HG03103 (cell line): ENCODE data around the gene GLYR1.

Experiments used
- ATAC-seq: cut with Tn5 transposase; IDR thresholded peaks from one replicate; pipeline ENCODE4 v1.9.1; 2021; ENCODE audit warnings: low read depth; ENCODE audit not compliant: unreplicated experiment

Gene GLYR1

DNA sequence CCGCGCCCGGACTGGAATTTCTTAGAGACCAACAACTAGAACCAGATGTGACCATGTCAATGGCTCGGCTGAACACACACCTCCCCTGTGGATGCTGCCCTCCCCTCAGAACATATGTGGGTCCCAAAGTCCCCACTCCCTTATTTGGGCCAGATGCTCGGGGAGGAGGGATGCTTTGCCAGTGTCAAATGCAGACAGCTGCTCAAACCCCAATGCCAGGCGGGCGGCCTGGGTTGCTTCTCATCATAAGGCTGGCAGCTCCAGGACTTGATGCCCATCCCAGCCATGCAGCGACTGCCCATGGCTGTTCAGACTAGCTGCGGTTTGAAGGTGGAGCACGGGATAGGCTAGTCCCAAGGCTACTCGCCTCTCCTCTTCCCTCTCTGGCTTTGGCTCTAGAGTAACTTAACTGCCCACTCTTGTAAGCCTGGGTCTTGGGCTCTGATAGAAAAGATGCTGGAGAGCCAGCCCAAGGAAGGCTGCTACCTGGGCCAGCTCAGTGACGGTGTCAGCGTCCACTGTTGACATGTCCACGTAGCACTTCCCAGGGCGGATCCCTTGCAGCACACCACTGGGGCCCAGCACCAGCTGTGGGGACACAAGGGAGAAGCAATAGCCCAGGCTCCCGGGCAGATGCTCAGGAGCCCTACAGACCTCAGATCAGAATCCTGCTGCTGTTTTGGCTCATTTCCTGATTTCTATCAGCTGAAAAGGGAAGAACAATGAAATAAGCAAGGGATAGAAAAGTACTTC, 33.7 kb downstream of the GLYR1 start:
- ATAC-seq, result no peak

DNA sequence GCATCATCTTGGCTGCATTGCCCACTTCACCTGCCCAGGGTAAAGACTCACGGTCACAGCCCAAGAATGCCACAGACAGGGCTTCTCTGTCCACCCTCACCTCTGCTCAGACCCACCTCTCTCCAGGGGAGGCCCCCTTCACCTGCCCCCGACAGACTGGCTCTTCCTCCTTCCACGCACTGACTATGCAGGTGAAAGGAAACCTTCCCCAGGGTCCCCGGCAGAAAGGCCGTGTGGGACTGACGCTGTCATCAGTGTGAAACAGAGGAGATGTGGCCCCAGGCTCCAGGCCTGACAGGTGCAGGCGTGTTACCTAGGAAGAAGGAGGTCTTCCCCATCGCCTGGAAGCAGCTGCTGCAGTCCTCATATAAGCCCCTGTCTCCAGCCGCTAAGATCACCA, 35.3 kb downstream of the GLYR1 start:
- ATAC-seq, result no peak

GRCh38 chr16:4811242-4811641, 35.8 kb downstream of the GLYR1 start:
- no peak for ATAC-seq

- ATAC-seq, result no peak
Measured at GRCh38 chr16:4806280-4806679, 40.8 kb downstream of the GLYR1 start.

DNA sequence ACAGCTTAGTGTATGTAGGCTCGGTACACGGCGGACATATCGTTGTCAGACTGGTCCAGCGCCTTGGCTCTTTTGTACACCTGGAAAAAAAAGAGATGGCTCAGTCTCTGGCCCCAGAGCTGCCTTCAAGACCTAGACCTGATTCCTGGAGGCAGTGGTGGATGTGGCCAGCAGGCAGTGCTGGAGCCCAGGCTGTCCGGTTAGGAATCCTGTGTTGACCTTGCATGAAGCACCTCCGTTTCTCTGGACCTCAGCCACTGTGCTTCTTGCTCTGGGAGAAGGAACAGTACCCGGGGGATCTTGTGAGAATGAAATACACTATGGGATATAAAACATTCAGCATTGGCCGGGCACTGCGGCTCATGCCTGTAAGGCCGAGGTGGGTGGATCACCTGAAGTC, 41.9 kb downstream of the GLYR1 start:
- ATAC-seq, result no peak

- no peak for ATAC-seq
Measured at GRCh38 chr16:4803898-4804762, 43.0 kb downstream of the GLYR1 start.

DNA sequence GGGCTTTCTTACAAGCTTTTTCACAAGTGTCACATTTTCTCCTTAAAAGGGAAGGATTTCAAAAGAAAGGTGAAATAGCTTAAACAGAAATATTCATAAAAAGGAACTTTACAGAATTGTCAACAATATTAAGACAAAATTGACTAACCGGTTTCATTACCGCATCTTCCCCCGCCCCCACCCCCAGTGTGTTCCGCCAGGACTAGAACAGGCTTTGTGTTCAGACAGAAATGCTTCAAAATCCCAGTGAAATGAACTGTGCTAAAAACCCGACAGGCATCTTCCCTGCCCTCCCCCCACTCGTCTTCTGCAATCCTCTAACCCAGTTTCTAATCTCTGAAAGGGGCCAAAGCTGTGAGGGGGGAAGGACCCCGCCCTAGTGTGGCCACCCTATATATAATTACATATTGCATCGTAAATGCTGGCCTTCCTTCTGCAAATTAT, 43.7 kb downstream of the GLYR1 start:
- no peak for ATAC-seq

DNA sequence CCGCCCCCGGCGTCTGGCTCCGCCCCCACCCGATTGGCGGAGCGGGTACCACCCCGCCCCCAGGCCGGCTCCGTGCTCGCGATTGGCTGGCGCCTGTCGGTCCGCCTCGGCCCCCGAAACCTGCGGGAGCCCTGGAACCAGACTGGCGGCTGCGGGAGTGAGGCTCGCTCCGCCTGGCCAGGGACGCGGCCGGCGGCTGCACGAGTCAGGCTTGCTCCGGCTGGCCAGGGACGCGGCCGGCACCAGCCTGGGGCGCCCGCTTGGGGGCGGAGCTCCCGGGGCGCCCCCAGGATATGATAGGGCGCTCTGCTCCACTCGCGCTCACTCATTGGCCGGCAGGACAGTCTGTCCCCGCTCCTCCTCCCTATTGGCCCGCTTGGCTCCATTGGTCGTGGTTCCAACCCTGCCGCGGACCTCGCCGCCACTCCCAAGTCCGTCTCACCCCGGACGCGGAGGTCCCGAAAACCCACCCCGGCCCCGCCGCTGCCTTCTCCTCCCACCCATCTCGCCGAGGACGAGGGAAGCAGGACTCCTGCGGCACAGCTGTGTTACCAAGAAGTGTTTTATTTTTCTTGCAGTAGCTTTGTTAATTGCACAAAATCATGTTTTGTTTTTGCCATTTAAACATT, 44.3 kb downstream of the GLYR1 start:
- ATAC-seq, result peak; percentile 84

DNA sequence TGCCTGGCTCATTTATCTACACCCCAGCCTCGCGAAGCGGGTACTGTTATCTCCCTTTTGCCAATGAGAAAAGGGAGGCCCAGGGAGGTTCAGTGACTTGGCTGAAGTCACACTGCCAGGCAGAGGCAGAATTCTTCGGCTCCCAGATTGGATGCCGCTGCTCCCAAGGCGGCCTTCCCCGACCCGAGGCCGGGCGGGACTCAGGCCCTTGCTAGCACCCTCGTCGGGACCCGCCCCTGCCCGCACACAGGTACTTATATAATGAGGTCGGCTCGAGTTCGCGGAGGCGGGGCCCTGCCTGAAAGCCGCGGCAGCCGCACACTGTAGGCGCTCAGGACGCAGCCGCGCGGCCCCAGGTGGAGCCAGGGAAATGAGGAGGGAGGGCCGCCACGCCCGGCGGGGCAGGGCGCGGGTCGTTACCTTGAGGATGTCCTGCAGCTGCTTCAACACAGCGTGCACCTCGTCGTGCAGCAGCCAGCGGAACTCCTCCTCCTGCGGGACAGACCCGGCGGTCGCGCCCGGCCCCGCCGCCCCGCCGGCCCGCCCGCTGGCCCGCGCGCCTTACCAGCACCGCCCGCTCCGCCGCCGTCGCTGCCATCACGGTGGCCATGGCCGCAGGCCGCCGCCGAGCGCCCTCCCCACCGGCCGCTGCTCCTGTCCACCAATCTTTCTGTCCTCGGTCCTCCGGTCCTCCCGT, 45.0 kb downstream of the GLYR1 start, which contains the start of gene ROGDI:
TSS of gene ROGDI (minus strand) at position 672 of the 697 bp plus-strand sequence. CDS start at position 610, 62 bp downstream.
- peak; percentile 52 for ATAC-seq

DNA sequence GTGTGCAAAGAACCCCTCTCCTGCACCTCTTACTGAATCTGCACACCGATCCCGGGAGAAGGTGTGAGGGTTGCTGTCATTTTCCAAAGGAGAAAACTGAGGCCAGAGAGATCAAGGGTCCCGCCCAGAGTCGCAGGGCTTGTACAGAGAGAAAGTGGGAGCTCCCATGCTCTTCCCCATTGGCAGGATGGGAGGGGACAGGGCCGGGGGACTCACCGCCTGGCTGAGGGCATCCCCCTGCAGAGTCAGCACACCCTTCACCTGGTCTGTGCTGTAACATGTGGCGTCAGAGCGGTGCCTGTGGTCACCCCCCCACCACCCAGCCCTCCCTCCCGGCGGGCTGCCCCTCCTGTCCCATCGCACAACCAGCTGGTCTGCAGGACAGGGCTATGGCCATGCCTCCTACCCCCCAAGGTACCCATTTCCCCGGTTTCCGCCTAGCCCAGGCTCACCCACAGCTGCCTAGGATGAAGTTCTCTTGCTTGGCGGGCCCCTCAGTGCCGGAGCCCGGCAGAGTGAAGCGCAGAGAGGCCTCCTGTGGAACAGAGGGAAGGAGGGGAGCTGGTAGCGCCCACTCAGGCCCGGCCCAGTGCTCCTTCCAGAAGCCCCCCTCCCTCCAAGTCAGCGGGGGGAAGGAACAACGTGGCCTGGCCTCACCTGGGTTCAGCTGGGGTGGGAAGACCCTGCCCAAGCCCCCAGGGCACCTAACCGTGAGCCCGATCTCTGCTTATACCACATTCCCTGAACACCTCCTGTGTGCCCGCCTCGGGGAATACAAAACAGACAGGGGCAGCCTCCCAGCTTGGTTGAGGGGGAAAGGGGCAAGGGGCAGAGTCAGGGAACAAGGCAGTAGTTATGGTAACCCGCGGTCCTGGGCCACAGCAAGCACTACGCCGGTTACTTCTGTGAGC, 45.8 kb downstream of the GLYR1 start:
- ATAC-seq, result no peak

DNA sequence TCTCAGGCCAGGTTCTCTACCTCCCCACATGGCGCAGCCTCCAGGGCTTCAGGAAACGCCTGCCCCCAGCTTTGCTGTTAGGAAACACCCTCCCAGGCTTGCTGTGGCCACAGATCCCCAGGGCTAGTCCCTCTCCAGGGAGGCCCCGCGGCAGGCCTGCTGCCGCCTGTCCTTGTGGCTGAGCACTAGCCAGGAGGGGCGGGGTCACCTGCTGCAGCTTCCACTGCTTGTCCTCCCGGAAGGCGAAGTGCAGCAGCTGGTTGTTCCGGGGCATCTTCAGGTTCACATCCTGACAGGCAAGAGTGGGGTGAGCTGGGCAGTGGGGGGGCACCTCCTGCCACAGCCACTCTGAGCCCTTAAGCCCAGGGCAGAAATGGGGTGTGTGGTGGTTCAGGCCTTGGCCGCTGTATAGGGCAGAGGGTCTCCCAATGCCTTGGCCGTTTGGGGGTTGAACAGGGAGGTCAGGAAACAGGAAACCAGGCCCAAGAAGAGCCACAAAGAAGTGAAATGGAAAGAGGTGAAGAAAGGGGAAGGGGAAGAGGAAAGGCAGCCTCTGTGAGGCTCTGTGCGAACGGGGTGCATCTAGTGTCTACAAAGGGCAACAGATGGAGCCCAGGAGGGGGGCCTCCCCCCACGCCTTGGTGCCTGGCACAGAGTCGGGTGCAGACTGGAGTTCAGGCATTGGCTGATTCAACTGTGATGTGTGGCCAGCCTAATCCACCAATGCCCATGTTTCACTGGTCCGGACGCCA, 46.6 kb downstream of the GLYR1 start:
- no peak for ATAC-seq

DNA sequence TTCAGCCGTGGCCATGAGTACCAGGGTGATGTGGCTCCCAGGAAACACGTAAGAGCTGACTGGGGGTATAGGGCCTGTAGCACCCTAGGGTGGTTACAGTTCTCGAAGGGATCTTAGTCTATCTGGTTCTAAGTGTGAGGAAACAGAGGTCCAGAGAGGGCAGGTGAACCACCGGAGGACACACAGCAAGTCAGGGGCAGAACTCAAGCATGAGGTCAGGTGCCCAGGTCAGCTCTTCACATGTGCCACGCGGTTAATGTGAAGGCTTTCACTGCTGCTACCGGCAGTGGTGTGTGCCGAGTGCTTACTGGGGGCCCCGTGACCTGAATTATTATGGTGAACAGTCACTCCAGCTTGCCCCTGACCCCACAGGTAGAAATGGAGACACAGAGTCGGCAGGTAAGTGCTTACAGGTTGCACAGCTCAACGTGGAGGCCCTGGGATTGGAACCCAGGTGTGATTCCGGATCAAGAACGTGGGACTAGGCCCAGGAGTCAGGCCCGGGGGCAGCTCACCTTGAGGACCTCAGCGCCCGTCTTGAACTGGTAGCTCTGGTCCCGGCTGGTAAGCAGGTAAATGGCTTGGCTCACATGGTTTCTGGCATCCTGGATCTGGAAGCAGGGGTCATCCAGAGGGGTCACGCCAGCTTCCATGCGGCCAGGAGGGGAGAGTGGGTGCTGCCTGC, 47.8 kb downstream of the GLYR1 start:
- ATAC-seq, result no peak

GRCh38 chr16:4798456-4798855, 48.6 kb downstream of the GLYR1 start:
- ATAC-seq, result no peak

- no peak for ATAC-seq
Measured at GRCh38 chr16:4797805-4798252, 49.3 kb downstream of the GLYR1 start.

GRCh38 chr16:4796982-4797804, 49.9 kb downstream of the GLYR1 start:
- ATAC-seq, result no peak

DNA sequence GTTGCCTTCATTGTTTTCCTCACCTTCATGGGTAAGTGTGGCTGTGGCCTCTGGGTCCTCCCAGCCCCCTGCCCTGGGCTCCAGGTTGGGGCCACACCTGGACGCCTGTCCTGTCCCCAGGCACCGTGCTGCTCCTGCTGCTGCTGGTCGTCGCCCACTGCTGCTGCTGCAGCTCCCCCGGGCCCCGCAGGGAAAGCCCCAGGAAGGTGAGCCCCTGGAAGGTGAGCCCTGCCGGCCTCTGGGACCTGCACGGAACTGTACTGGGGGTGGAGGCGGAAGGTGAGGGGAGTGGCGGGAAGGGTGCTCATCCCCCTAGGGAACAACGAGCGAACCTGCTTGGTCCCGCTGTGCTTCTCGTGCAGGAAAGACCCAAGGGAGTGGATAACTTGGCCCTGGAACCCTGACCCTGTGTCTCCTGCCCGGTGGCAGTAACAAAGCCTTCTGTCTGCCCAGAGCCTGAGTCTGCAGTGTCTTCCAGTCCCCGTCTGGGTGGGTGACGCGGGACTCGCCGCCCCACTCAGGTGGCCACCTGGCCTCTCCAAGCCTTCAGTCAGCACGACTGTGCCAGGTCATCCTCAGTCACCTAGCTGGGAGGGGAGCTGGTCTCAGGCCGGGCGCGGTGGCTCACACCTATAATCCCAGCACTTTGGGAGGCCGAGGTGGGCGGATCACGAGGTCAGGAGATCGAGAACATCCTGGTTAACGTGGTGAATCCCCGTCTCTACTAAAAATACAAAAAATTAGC, 51.1 kb downstream of the GLYR1 start:
- ATAC-seq, result no peak
